Germinal center (tissue), 1 donor: ENCODE measurements around the gene TRAIP.
A peak's percentile ranks its signal among the peaks of the same experiment; 100 is the strongest.

Experiments
- DNase-seq: peaks from one replicate; pipeline ENCODE4 v3.0.0; 2012; ENCODE audit warnings: mixed read lengths, low spot score

The TRAIP gene

GRCh38 chr3:49873623-49874022 lies 17.3 kb upstream of the TRAIP start:
- no peak for DNase-seq

- DNase-seq: no peak
These were observed 16.5 kb upstream of the TRAIP start for GRCh38 chr3:49872801-49873281.

- DNase-seq: no peak
These were observed 15.3 kb upstream of the TRAIP start for GRCh38 chr3:49871531-49872153.

DNA sequence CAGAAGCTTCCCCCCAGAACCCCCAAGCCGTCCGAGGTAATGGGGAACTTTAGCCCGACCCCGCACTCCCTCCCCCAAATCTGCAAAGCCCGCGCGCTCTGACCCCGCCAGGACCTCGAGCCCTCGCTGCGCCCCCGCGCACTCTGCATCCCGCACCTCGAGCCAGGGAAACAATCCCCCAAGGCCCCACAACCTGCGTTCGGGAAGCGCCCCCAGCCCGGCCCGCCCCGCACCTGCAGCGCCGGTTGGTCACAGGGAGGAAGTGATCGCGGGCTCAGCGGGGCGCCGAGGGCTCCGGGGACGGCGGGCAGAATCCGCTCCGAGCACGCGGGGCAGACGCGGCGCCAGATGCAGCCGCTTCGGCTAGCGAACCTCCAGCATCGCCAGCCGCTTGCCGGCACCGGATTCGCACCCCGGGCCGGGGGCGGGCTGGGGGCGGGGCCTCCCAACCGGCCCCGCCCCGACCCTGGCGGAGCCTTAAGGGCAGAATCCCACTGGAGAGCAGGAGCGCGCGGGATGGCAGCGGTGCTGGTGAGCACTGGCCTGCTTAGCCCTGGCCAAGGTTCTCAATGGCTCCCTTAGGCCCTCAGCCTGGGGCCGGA lies 13.3 kb upstream of the TRAIP start, which contains the start of gene CAMKV:
TSS of gene CAMKV (minus strand) at position 382 of the 602 bp plus-strand sequence. CDS start 7,518 bp downstream, outside the sequence.
- DNase-seq: peak; percentile 60

- no peak for DNase-seq
These were observed 12.6 kb upstream of the TRAIP start for GRCh38 chr3:49868862-49869466.

- DNase-seq: peak; percentile 35
These were observed 11.5 kb upstream of the TRAIP start for GRCh38 chr3:49867871-49868321.

DNA sequence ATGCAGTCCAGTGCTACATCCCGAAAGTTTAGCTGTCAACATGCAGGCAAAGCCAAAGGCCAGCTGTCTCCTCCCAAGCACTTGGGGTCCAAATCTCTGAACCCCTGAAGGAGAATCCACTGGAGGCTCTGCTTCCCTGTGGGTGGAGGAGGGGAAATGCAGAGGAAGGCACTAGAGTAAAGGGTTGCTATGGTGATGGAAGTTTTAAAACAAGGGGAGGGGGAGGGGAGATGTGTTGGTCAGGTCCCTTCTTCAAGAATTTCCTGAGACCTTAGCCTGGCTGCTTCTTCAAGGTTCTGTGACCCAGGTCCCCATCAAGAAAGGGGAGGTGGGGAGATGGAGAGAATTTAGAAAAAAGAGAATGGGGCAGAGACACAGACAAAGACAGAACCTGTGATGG lies 11.0 kb upstream of the TRAIP start:
- no peak for DNase-seq

DNA sequence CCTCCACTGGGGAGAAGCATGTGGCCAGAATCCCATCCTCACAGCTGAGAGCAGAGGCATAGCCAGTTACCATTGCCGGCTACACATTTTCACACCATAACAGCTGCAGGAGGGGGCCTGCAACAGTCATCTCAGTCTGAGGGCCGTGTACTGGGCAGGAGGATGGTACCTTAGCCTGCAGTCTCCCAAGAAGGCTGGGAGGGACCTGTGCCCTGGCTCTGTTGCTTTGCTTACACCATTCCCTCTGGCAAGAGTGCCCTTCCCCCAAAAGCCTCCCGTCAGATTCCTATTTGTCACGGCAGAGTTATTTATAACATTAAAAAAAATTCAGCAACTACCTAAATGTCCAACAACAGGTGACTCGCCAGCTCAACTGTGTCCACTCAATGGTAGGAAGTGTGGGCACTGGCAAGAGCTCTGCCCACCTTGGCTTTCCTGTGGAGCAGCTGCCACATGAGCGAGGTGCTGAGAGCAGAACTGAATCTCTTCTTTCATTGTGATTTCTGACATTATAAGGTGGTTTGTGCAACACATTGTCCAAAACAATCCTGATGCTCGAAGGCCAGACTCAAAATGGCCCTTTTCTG lies 8.9 kb upstream of the TRAIP start:
- DNase-seq: no peak

- no peak for DNase-seq
These were observed 8.1 kb upstream of the TRAIP start for GRCh38 chr3:49864505-49864904.

DNA sequence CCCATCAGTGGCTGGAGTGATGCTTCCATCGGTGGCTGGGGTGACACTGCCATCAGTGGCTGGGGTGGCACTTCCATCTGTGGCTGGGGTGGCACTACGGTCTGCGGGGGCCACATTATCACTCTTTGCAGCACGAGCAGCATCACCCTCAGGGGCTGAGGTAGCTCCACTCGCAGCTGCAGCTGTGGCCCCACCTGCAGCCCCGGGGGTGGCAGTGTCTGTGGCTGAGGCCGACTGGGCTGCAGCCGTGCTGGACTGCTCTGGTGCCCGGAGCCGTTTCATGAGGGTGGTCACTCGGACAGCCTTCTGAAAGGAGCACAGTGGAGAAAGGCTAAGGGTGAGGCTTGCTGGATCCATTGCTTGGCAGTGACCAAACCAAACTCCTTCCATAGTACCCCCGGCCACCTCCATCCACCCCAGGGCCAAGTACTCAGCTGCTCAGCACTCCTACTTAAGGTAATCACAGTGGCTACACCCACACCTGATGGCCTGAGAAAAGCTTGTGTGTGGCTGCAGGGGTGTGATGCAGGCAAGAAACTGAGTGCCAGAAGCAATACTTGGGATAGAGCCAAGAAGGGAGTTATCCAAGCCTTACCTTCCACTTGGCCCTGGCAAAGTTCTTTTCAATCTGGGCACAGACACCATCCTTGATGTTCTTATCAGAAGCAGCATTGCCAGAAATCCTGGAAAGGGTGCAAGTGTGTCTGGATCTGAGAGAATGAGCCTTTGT lies 3.4 kb upstream of the TRAIP start:
- DNase-seq: no peak

GRCh38 chr3:49855662-49856061 lies 702 bp downstream of the TRAIP start:
- DNase-seq: no peak

DNA sequence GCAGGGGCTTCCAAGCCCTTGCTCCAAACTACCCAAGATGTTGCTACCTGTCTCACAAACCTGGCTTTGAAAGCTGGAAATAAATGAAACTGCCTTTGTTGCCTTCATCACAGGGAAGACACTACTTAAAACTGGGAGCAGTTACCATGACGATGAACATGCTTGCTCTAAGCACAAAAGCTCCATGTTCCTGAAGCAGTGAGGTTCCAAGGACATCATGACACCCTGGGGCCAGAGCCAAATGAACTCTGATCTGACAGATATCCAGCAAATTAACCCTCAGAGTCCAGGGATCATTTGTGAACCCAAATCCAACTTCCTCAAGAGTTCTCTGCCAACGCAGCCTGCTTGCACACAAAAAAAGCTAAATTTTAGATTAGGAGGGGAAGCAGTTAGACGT lies 10.7 kb downstream of the TRAIP start:
- DNase-seq: no peak

DNA sequence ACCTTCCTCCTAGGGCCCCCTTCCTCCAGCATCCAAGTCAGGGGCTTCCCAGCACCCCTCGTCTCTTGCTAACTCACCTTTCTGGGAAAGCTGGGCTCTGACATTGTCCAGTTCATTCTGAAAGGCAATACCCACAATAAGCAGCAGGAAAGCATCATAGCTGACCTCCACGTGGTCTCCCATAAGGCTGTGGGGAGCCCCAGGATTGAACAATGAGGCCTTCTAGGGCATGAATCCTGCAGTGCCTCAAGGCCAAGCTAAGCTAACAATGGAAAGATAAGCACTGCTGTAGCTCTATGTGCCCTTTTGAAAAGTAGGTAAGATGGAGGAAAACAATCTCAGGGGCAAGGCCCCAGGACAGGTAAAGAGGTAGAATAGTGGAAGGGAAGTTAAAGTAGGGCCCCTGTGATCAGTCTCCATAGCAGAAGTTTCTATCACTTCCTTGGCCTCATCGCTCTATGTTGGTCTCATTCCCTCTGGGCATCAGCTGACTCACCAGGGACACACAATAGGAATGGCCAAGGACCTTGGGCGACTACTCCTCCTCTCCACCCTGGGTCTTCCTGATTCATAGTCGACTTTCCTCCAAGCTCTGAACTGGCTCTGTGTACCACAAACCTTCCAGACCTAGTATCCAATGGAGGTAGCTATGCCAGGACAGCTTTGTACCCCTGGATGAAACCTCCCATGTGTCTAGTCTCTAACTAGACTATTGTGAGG lies 11.7 kb downstream of the TRAIP start:
- no peak for DNase-seq

DNA sequence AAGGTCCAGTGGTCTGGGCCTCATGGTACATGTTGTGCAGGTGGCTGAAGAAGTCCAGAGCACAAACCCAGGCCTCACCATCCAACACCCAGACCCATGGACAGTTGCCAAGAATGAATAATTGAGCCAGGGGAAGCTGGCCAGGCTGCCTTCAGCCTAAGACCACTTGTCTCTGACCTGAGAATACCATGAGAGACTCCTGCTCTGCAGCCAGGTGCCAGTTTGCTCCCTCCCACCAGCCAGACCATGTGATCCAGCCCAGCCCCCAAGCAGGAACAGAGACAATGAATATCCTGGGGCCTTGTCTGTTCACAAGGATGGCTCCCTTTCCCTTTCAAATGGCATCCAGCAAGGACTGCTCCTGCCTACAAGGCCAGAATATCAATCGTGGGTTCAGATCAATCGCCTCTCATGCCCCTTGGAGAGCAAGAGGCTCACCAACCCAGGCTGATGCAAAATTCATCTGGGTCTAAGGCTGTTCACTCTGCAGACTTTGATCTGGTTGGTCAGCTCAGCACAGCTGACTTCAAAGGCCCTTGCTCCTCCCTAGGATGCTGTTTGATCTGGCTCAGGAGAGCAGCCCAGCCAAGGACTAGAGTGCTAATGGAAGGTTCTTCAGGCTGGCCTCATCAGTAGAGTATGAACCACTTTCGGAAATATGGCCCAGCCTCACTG lies 13.4 kb downstream of the TRAIP start:
- no peak for DNase-seq

DNA sequence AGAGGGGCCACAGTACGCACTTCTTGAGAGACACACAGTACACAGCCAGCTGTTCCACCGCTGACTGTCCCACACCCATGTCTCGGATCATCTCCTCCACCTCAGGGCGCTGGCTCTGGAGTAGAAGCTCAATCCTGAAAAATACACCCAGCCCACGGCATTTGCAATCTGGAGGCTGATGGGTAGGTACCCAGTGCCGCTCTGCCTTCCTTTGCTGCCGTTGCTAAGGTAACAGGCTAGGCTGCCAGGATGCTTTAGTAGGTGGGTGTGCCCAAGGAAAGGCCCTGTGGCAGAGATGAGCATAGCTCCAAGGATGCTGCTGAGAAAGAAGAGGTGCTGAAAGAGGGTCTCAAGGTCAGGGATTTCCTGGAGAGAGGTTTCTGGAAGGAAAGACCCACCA lies 14.6 kb downstream of the TRAIP start:
- DNase-seq: no peak

GRCh38 chr3:49841126-49841696 lies 15.2 kb downstream of the TRAIP start:
- DNase-seq: peak; percentile 51

DNA sequence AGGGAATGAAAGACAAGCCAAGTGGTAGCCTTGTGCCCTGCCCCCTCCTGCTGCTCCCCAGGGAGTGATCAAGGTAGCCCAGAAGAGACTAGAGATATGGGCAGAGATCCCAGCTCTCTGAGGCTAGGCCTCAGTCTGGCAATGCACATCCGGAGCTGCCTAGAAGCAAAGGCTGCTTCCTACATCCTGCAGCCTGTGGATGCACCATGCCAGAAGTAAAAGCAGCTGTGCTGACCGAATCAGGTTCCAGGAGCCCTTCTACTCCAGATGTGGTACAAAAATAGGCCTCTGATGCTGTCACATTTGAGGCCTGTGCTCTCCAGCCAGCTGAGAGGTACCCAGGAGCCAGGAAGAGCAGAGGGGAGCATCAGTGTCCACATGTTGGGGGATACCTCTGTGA lies 16.0 kb downstream of the TRAIP start:
- DNase-seq: no peak

- peak; percentile 75 for DNase-seq
These were observed 17.1 kb downstream of the TRAIP start for GRCh38 chr3:49839193-49839809.

GRCh38 chr3:49831341-49831740 lies 25.0 kb downstream of the TRAIP start:
- no peak for DNase-seq

GRCh38 chr3:49826016-49826415 lies 30.3 kb downstream of the TRAIP start:
- no peak for DNase-seq
